ENCODE data around the gene HMGCS2.
A peak's percentile ranks its signal among the peaks of the same experiment; 100 is the strongest.

HMGCS2 gene

GRCh38 chr1:119779869-119780356 lies 11.2 kb upstream of the HMGCS2 start (continued):
- TF ChIP-seq ZNF513 (tag by site-specific recombination; IDR thresholded peaks at IDR 0.05) (no peak), WT1 (tag by site-specific recombination; IDR thresholded peaks at IDR 0.05) (peak; percentile 23; the same call in 1 of the 2 replicates), GLI4 (tag by site-specific recombination; IDR thresholded peaks at IDR 0.05) (no peak), ZNF558 (tag by site-specific recombination; IDR thresholded peaks at IDR 0.05) (no peak), ZNF660 (tag by site-specific recombination; IDR thresholded peaks at IDR 0.05) (no peak), MZF1 (tag by site-specific recombination; IDR thresholded peaks at IDR 0.05; ENCODE audit: borderline replicate concordance) (peak; percentile 48; the same call in 1 of the 2 replicates), ZNF341 (tag by site-specific recombination; IDR thresholded peaks at IDR 0.05; ENCODE audit: low read depth) (peak; percentile 79), SP7 (tag by site-specific recombination; IDR thresholded peaks at IDR 0.05) (peak; percentile 60; the same call in 1 of the 2 replicates), CTCF (tag by site-specific recombination; IDR thresholded peaks at IDR 0.05) (no peak), ZBTB49 (tag by site-specific recombination; IDR thresholded peaks at IDR 0.05; ENCODE audit: low read depth) (no peak), ZNF670 (tag by site-specific recombination; IDR thresholded peaks at IDR 0.05; ENCODE audit: low read depth) (no peak), ZNF155 (tag by site-specific recombination; IDR thresholded peaks at IDR 0.05) (no peak), ZNF585B (tag by site-specific recombination; IDR thresholded peaks at IDR 0.05) (no peak), ZBTB1 (tag by site-specific recombination; IDR thresholded peaks at IDR 0.05) (no peak), ZSCAN16 (tag by site-specific recombination; IDR thresholded peaks at IDR 0.05) (no peak), ZXDB (tag by site-specific recombination; IDR thresholded peaks at IDR 0.05) (peak; percentile 49; the same call in 1 of the 2 replicates), ZNF830 (tag by site-specific recombination; IDR thresholded peaks at IDR 0.05; ENCODE audit: low read depth) (no peak), ZNF785 (tag by site-specific recombination; IDR thresholded peaks at IDR 0.05) (no peak), ZNF248 (tag by site-specific recombination; IDR thresholded peaks at IDR 0.05) (no peak), SP2 (tag by site-specific recombination; IDR thresholded peaks at IDR 0.05) (no peak), ZNF18 (tag by site-specific recombination; IDR thresholded peaks at IDR 0.05) (no peak), ZNF221 (tag by site-specific recombination; IDR thresholded peaks at IDR 0.05; ENCODE audit: borderline replicate concordance) (no peak)
- TF ChIP-seq, protein P1, sequence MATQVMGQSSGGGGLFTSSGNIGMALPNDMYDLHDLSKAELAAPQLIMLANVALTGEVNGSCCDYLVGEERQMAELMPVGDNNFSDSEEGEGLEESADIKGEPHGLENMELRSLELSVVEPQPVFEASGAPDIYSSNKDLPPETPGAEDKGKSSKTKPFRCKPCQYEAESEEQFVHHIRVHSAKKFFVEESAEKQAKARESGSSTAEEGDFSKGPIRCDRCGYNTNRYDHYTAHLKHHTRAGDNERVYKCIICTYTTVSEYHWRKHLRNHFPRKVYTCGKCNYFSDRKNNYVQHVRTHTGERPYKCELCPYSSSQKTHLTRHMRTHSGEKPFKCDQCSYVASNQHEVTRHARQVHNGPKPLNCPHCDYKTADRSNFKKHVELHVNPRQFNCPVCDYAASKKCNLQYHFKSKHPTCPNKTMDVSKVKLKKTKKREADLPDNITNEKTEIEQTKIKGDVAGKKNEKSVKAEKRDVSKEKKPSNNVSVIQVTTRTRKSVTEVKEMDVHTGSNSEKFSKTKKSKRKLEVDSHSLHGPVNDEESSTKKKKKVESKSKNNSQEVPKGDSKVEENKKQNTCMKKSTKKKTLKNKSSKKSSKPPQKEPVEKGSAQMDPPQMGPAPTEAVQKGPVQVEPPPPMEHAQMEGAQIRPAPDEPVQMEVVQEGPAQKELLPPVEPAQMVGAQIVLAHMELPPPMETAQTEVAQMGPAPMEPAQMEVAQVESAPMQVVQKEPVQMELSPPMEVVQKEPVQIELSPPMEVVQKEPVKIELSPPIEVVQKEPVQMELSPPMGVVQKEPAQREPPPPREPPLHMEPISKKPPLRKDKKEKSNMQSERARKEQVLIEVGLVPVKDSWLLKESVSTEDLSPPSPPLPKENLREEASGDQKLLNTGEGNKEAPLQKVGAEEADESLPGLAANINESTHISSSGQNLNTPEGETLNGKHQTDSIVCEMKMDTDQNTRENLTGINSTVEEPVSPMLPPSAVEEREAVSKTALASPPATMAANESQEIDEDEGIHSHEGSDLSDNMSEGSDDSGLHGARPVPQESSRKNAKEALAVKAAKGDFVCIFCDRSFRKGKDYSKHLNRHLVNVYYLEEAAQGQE (tag by site-specific recombination; IDR thresholded peaks at IDR 0.05), result no peak
- TF ChIP-seq, protein P2, sequence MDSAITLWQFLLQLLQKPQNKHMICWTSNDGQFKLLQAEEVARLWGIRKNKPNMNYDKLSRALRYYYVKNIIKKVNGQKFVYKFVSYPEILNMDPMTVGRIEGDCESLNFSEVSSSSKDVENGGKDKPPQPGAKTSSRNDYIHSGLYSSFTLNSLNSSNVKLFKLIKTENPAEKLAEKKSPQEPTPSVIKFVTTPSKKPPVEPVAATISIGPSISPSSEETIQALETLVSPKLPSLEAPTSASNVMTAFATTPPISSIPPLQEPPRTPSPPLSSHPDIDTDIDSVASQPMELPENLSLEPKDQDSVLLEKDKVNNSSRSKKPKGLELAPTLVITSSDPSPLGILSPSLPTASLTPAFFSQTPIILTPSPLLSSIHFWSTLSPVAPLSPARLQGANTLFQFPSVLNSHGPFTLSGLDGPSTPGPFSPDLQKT (IDR thresholded peaks at IDR 0.05; ENCODE audit: borderline replicate concordance, low read depth, low read length), result no peak
